Right ventricle myocardium superior (tissue), 1 donor: ENCODE measurements around the gene DHRS3. TPM values are rescaled to one million over a fixed set of nuclear protein-coding genes. Genes with fewer than 3 reads are reported as not detected.
"Not testable (repeated sequence)": the region's sequence is repeated elsewhere in the genome, so short reads cannot be mapped to it uniquely, and the experiment has no call there.

Experiments
- ATAC-seq: fragments of 200-7000 bp; cut with Tn5 transposase; one replicate; pipeline ENCODE4 v1.9.1; 2020; ENCODE audit warnings: mild to moderate bottlenecking; ENCODE audit not compliant: poor library complexity
- DNase-seq: peaks from one replicate; pipeline ENCODE4 v3.0.0-alpha.2; 2020
- intact Hi-C: fragments of 100-400 bp; cut with DNase I; formaldehyde crosslinking; loops from one replicate; pipeline ENCODE4 v1.11.2; 2022
- long read RNA-seq: library from polyadenylated mRNA; unstranded; transcript quantifications from one replicate; pipeline ENCODE4 v2.0.0, GENCODE V29; 2021
- total RNA-seq: library from RNA; stranded (reverse); fragmentation: NEBNext Ultra II Directional; extraction: Animal tissue kit (Norgen Biotek cat#: 25700); gene quantifications from one replicate; pipeline ENCODE4 v1.2.1, GENCODE V29; 2021
- donor health status: DM: no; HTN: yes; CAD: no; lungs with severe emphysema.

DHRS3 gene, protein sequence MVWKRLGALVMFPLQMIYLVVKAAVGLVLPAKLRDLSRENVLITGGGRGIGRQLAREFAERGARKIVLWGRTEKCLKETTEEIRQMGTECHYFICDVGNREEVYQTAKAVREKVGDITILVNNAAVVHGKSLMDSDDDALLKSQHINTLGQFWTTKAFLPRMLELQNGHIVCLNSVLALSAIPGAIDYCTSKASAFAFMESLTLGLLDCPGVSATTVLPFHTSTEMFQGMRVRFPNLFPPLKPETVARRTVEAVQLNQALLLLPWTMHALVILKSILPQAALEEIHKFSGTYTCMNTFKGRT
- total RNA-seq = 84.7 TPM
- long read RNA-seq, transcript DHRS3-204 (6 exons, 1,722 nt) = major isoform, 45 of 75 reads
- long read RNA-seq, partial matches to known transcripts = 7 of 75 reads
- long read RNA-seq, other reads (novel, unspliced or antisense) = 23 of 75 reads

DNA sequence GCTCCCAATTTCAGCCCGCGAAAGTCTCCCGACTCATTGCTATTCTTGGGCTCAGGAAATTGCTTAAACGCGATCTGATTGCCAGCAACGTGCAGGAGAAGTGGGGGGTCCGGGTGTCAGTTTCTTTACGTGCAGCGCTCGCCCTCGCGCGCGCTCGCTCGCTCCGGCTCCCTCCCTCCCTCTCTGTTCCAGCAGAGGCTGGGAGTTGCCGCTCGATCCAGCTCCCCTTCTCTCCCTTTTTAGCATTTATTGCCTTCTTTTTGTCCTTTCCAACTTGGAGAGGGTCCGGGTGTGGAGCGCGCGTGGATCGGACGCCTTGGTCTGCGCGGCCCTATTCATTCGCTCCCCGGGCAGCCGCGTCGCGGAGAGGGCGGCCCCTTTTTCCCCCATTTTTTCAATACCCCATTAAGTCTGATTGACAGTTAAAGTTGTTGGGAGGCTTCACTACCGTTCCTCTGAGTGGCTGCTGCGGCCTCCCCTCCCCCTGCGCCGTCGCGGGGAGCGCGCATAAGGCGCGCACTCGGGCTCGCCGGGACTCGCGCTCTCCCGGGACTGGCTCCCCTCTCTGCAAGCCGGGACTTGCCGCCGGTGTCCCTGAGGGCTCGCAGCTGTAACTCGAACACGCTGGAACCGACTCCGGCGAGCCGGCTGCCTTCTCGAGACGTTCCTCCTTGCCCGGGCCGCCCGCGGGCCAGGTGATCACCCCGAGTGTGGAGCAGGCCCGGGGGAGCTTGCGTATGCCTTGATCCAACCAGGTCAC lies at the start of gene DHRS3:
Gene DHRS3, minus strand, starts transcription at position 310 of the 760 bp plus-strand sequence. CDS start 862 bp downstream, outside the sequence.
- intact Hi-C loops = loop anchor here (5.0 kb wide), 2 partner anchors 141 to 211 kb away; no protein-coding TSS in a partner anchor
- DNase-seq = peak; percentile 87

DNA sequence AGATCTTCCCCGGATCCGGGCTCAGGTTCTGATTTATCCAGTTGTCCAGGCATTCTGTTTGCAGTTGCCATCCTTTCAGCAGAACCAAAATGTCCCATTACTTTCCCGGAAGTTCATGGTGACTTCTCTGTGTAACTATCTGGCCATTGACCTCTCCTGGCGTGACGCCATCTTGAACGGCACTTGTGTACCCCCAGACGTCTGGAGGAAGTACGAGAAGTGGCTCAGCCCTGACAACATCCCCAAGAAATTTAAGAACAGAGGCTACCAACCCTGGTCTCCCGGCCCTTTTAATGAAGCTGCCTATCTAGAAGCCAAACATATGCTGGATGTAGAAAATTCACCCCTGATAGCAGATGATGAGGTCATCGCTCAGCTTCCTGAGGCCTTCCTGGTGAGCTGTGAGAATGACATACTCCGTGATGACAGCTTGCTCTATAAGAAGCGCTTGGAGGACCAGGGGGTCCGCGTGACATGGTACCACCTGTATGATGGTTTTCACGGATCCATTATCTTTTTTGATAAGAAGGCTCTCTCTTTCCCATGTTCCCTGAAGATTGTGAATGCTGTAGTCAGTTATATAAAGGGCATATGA lies 48.2 kb upstream of the DHRS3 start:
- ATAC-seq (no peak), DNase-seq (no peak)
- intact Hi-C loops = no loop called here

More for the DNA sequence above, at the start of gene DHRS3:
- peak; percentile 69 for ATAC-seq

DNA sequence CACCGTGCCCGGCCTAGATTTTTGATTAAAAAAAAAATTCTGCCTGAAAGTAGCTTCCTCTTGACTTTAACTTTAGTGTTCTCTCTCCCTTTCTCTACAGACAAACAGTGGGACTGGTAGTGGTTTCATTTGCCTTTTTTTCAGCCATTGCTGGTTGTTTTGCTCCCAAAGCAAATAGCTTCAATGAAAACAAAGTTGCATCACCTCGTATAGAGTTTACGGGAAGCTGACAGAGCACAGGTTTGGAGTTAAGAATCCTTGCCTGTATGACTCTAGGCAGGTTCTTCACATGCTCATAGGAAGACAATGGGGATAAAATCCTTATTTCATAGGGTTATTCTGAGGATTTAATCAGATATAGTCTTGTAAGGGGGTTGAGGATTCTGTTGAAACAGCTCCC lies 47.5 kb upstream of the DHRS3 start:
- no peak for ATAC-seq
- intact Hi-C loops = no loop called here
- no peak for DNase-seq

DNA sequence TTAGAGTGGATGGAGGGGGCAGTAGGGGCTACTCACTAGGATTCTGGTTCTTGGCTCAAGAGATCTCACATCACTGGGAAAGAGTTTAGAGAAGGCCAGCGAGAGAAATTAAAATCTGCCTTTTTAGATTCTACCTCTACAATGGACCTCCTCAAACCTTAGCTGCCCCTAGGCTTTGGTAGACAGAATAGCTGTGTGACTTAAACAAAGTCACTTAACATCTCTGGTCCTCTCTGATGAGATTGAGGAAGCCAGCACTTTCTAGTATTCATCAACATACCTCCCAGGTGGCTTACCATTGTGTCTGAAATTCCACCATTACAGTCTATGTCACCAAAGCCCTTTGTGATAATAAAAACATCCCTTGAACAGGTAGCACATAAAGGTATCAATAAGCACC lies 44.5 kb upstream of the DHRS3 start:
- ATAC-seq (no peak), DNase-seq (no peak)
- intact Hi-C loops = loop anchor here (5.0 kb wide), 1 partner anchor 350 kb away; no protein-coding TSS in a partner anchor

DNA sequence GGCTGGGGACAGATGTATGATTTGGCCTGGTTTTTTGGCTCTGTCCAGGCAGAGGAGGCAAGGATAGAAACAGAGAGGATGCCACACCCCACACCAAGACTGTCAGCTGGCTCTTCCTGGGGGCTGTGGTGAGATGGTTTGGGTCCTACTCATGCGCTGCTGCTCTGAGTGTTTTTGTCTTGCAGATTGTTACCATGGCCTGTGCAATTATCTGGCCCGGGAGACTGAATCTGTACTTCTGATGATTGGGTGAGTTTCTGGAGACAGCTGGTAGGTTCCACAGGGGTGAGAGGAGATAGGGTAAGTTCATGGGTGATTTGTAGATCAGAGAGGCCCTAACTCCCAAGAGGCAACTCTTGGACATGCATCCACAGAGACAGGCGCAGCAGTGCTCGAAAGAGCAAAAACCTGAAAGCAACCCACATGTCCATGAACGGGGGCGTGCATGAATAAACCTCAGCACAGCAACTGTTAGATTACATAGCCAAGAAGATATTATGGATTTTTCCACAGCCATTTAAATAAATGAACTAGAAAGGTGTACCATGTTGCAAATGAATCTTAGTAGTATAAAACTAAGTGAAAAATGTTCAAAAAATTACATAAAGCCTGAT lies 43.7 kb upstream of the DHRS3 start:
- no peak for ATAC-seq
- intact Hi-C loops = loop anchor here (5.0 kb wide), 1 partner anchor 349 kb away; no protein-coding TSS in a partner anchor

DNA sequence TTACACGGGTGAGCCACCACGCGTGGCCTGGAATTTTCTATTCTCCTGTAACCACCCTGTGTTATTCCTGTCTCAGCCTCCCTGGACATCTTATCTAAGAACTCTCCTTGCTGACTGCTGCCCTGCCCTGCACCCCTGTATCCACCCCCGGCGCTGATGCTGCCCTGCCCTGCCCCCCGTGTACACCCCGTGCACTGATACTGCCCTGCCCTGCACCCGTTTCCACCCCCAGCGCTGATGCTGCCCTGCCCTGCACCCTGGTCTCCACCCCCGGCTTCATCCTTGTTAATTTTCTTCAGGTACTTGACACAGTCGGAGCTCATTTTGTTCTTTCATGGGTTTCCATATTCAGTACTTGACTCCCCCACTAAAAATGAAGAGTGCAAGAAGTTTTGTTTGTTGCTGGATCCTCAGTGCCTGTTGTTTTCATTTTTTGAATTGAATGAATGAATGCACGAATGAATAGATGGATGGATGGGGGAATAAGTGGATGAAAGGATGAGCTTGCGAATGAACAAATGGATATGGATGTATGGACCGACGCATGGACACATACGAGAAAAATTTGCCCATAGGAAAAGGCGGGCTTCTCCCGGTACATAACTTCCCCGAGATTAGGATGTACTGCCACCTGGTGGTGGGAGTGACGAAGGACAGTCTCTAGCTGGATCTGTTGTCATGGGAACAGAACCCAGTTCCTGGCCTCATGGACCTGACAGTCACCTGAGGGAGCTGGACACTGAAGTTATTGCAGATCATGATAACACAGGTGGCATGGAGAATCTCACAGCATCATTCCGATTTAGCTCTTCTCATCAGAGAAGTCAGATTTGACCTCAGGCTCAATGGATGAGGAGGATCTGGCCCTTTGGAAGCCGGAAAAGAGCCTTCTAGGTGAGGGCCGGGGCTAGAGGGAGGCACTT lies 40.8 kb upstream of the DHRS3 start:
- intact Hi-C loops = loop anchor here (10.0 kb wide), 1 partner anchor 254 kb away; no protein-coding TSS in a partner anchor
- peak; percentile 76 for DNase-seq
- peak; percentile 94 for ATAC-seq

More for the DNA sequence above, 43.7 kb upstream of the DHRS3 start:
- DNase-seq = no peak

DNA sequence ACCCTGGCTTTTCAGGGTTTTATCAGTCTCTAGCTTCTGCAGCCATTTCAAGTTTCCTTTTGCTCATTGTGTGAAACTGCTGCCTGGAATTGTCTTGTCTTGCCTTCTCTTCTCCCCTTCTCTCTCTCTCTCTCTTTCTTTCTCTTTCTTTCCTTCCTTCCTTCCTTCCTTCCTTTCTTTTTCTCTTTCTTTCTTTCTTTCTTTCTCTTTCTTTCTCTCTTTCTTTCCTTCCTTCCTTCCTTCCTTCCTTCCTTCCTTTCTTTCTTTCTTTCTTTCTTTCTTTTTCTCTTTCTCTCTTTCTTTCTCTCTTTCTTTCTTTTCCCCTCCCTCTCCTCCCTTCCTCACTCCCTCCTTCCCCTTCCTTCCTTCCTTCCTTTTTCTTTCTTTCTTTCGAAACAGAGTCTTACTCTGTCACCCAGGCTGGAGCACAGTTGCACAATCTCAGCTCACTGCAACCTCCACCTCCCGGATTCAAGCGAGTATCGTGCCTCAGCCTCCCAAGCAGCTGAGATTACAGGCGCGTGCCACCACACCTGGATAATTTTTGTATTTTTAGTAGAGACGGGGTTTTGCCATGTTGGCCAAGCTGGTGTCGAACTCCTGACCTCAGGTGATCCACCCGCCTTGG lies 40.0 kb upstream of the DHRS3 start:
- intact Hi-C loops = loop anchor here (10.0 kb wide), 1 partner anchor 253 kb away; no protein-coding TSS in a partner anchor
- DNase-seq = not testable (repeated sequence)

DNA sequence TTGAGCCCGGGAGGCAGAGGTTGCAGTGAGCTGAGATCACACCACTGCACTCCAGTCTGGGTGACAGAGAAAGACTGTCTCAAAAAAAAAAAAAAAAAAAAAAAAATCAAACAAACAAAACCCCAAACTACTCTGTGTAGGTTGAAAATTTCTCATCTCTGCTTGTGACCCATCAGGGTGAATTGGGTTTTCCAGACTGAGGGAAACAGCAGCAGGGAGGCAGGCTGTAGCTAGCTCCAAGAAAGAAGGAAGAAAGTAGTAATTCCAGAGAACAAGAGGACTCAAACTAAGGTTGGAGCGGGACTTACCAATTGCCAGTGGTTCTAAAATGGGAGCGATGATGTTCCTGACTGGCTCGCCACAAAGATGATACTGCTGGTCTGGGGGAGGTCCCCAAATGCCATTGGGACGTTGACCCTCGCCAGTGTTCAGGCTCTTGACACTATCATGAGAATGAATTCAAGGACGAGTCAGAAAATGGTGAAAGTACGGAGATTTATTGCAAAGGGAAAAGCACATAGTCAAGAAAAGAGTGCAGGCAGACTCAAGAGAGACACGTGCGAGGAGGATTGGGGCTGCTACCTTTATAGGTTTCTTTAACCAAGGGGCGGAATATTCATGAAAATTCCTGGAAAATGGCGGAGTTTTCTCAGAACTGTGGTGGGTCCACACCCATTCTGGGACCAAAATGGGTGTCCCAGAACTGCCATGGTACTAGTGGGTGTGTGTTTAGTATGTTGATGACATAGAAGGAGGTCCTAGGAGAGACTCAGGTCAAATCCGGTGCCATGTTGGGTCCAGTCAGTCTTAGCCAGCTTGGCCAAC lies 39.3 kb upstream of the DHRS3 start:
- intact Hi-C loops = loop anchor here (10.0 kb wide), 1 partner anchor 252 kb away; no protein-coding TSS in a partner anchor
- ATAC-seq (no peak), DNase-seq (no peak)

More for the DNA sequence above, 40.0 kb upstream of the DHRS3 start:
- not testable (repeated sequence) for ATAC-seq

DNA sequence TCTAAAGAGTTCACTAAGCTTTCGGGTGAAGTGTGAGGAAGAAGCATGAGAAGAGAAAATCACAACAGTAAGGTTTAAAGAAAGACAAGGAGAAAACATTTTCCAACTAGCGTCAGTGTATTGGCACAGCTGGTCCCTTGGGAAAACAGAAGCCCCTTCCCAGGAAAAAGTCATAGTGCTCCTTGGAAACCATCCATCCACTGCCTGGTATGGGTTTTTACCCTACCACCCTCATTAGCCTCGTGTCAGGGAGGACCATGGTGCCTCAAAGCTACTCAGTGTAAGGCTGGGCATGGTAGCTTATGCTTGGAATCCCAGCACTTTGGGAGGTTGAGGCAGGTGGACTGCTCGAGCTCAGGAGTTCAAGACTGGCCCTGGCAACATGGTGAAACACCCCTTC lies 38.6 kb upstream of the DHRS3 start:
- intact Hi-C loops = loop anchor here (10.0 kb wide), 1 partner anchor 252 kb away; no protein-coding TSS in a partner anchor
- ATAC-seq (no peak), DNase-seq (no peak)

DNA sequence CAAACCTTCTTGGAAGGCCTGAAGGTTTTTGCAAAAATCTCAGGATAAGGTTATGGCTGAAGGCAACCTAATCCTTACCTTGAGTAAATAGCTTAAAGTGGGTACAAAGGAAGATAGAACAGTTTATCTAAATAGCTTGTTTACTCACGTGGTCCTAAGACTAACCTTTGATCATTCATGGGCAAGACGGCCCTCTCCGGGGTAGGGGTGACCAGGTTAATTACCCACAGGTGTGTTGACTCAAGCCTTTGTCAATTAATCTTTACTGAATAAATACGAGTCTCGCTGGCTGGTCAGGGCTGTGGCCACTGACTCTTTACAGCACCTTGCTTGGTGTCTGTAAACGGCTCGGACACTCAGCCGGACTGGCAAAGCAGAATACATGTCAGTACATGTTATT lies 36.6 kb upstream of the DHRS3 start:
- intact Hi-C loops = loop anchor here (10.0 kb wide), 1 partner anchor 250 kb away; no protein-coding TSS in a partner anchor

DNA sequence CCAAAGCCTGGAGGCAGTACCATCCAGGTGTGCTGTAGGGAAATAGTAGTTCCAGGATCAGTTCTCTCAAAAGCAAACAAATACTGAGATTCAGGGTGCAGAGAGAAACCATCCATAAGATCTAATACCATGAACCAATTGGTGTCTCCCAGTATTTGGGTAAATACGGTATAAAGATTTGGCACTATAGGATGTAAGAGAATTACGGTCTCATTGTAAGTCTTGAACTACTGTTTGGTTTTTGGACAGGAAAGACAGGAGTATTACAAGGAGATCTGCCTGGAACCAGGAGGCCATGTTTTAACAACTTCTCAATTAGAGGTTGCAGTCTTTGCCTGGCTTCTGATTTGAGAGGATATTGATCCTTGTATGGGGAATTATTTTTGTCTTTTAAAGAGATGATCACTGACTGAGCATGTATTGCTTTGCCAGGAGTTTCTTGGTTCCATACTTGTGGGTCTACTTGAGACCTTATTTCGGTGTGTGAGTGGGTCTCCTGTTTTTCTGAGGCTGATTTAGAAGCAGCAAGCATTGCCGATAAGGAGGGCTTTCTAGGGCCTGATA lies 36.1 kb upstream of the DHRS3 start:
- intact Hi-C loops = loop anchor here (10.0 kb wide), 1 partner anchor 249 kb away; no protein-coding TSS in a partner anchor
- ATAC-seq (no peak), DNase-seq (no peak)

More for the DNA sequence above, 36.6 kb upstream of the DHRS3 start:
- DNase-seq = no peak
- no peak for ATAC-seq

DNA sequence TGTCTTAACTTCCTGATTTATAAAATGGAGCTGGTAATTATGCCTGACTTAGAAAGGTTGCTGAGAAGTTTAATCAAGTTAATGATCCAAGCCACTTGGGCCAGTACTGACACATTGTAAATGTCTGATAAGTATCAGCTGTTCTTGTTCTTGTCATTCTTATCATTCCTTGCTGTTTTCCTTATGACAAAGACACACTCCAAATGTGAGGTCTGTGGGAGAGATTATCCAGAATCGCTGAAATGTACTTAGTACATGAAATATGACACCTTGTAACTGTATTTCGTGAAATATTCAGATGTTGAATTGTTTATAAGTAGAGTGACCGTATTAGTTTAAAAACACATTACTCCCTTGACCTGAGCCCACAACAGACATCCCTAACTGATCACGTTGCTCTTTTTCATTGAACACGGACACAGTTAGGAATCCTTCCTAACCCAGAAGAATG lies 32.0 kb upstream of the DHRS3 start:
- intact Hi-C loops = loop anchor here (10.0 kb wide), 1 partner anchor 245 kb away; no protein-coding TSS in a partner anchor
- DNase-seq (no peak), ATAC-seq (no peak)

DNA sequence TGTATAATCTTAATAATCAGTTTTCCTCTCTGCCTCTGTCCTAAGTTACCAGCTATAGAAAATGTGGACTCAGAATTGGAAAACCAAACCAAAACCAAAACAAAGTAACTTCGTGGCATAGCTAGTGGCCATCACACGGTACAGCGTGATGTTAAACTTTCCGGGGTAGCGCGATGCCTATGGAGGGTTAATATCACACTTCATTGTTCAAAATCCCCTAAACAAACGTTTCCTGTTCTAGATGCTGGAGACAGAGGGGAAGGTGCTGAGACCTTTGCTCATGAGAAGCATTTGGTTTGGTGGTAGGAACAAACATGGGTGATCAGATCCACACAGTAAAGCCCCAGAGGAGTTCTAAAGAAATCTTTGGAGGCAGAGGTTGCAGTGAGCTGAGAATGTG lies 30.7 kb upstream of the DHRS3 start:
- ATAC-seq = no peak
- intact Hi-C loops = no loop called here
- no peak for DNase-seq

DNA sequence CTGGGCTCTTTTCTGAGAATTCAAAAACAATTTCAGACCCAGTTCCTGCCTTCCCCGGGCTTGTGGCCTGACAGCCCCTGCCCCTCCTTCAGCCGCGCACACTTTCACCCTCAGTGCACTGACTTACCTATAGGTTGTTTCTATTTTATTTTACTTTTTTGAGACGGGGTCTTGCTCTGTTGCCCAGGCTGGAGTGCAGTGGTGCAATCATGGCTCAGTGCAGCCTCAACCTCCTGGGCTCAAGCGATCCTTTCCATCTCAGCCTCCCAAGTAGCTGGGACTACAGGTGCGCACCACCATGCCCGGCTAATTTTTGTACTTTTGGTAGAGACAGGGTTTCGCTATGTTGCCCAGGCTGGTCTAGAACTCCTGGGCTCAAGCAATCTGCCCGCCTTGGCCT lies 27.4 kb upstream of the DHRS3 start:
- ATAC-seq, DNase-seq, intact Hi-C loops: not testable (repeated sequence)

DNA sequence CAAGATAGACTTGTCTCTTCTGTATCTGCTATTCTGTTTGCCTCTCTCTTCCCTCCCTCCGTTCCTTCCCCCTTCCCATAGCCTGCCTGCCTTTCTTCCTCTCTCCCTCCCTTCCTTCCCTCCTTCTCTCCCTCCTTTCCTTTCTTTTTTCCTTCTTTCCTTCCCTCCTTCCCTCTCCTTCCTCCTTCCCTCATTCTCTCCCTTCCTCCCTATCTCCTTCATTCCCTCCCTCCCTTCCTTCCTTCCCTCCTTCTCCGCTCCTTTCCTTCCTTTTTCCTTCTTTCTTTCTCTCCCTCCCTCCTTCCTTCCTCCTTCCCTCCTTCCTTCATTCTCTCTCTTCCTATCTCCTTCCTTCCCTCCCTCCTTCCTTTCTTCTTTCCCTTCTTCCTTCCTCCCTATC lies 26.8 kb upstream of the DHRS3 start:
- ATAC-seq (no peak), DNase-seq (no peak)
- intact Hi-C loops = no loop called here

DNA sequence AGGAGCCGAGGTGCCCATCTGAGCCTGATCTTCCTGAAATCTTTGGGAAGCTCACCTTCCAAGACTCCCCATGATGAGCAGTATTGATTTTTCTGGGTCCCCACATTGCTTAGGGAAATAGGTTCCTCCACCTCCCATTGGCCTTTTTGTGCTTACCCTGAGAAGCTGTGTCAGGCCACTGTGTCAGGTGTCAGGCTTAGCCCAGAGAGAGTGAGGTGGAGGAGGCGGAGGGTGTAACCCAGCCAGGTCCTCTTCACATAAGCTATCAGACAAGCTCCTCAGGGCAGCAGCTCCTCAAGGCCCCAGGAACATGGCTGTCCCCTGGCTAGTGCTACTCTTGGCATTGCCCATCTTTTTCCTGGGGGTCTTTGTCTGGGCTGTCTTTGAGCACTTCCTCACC lies 26.2 kb upstream of the DHRS3 start:
- intact Hi-C loops = no loop called here
- ATAC-seq = no peak
- DNase-seq = no peak
